H4 (cell line): ENCODE results near the gene STX16. TPM values are rescaled to one million over a fixed set of nuclear protein-coding genes. Genes with fewer than 3 reads are reported as not detected.

Source experiments
- DNase-seq: peaks from one replicate; pipeline ENCODE4 v3.0.0-alpha.2; 2015; ENCODE audit warnings: low spot score
- total RNA-seq: library from RNA; depleted of rRNA; stranded (reverse); fragments of >200 nt; shearing (Covaris generic); gene quantifications from 2 replicates; pipeline ENCODE4 v1.2.3, GENCODE V29; 2014; rRNA removed

STX16 gene
- 6.1 and 8.8 TPM in 2 replicates for total RNA-seq

- DNase-seq, result peak; percentile 91
These were observed at the start of gene STX16 for GRCh38 chr20:58650776-58651558. Gene STX16, plus strand, starts transcription at chr20:58651283. Its CDS starts 724 bp downstream, at chr20:58652007.

DNA sequence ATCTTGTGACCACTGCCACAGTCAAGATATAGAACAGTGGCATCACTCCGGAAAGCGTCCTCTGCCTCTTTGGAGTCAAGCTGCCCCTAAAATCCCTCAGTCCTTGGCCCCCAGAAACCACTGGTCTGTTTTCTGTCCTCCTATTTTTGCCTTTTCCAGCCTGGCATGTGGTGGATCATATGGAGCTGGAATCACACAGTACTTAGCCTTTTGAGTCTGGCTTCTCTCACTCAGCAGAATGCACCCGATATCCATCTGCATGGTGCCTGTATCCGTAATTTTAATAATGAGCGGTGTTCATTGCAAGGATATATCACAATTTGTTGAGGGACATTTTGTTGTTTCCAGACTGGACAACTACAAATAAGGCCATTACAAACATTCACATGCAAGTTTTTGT is 49.0 kb upstream of the STX16 start:
- DNase-seq, result no peak

- no peak for DNase-seq
These were observed 47.4 kb upstream of the STX16 start for GRCh38 chr20:58603721-58604120.

DNA sequence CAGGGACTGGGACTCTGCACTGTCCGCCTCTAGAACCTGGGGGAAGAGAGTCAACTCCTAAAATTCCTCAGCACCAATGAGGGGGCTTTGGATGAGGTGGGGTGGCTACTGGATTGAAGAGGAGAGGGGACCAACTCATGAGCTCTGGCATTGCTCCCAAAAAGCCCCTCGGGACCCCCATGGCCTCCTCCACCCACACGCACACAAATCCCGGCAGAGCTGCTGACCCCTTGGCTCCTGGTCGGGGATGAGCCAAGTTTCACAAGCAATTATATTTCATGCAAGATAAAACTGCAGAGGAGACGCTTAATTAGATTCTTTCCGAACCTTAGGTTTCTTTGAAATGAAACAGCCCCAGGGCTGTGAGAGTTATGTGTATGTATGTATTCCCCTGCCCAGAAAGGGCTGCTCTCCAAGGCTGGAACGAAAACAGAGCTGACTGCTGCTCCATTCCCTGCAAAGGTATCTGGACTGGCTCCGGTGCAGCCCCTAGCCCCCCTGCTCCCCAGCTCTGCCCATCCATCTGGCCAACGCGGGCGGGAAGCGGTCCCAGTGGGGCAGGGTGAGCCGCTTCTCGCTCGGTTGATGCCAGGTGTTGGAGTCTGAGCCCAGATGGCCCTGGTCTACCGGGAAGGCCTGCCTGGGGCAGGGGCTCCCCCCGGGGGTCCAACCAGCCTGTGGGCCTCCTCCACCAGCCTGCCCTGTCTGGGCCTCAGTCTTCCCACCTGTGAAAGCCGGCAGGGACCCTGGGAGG is 46.8 kb upstream of the STX16 start:
- DNase-seq, result no peak

DNA sequence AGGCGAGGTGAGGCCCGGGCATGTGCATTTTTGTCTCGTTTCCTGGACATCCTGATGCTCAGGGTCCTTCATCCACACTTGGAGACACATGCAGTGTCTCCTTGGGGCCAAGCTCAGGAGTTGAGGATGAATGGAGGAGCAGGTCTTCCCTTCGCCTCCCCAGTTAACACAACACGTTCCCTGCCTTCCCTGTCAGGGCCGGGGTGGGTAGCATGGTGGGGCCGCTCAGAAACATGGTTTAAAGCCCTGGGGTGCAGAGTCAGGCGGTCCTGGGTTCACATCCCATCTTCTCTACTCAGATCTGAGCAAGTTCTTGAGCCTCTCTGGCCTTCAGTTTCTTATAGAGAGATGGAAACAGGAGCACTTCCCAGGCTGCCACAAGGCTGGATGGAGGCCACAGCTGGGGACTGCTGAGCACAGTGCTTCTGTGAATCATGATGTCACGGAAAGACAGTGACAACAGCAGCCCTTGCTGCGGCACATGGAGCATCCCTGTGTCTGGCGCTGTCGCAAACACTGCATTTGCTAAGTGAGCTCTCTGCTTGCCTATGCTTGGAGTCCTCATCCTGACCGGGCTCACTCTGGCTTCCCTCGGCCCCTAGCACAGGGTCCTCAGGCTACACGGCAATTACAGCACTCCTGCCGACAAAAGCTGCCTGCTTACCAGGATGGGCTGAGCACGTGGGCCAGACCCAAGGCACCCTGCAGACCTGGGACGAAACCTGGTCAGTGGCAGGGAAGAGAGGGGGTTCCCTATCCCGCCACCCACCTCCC is 45.6 kb upstream of the STX16 start:
- no peak for DNase-seq

DNA sequence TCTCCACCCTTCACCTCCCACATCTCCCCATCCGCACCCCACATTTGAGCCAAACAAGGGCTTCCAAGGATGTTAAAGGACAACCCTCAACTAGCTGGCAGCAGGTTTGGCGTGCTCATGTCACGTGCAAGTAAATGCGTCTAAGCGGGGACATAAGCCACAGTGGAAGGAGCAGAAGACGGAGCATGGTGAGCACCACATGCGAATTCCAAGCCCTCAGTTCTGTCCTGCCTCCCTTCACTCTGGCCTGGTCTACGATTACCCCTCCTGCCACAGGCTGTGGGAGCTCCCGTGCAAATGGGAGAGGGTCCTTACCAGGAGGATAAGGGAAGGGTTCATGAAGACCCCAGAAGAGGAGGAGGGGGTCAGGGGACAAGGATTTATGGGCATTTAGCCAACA is 44.9 kb upstream of the STX16 start:
- DNase-seq, result no peak

DNA sequence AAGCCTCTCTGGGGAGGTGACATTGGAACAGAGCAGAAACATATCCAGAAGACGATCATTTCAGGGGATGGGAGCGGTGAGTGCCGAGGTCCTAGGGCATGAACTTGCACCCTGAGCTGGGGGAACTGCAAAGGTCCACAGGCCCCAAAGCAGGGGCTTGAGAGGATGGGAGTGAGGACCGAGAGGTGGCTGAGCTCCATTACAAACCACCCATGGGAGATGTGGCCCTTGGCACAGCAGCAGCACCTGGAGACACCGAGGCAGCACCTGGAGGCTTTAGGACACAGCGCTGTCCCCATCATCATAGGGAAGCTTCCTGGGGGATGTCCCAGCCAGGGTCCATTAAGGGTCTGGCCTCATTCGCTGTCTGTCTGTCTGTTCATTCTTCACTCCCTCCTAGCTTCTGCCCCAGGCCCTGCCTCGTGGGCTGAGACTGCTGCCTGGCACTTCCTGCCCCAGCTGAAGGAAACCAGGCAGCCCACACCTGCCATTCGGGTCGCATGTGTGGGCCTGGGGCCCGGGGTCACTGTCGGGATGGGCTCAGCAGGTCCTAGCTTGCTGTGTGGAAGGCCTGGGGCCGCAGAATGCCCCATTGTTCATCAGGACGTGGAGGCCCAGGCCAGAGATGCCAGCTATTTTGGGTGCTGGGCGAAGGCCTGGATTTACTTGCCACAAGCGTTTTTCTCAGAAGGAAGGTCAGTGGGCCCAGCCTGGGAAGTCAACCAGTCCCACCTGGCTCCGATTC is 42.8 kb upstream of the STX16 start:
- DNase-seq, result no peak

- DNase-seq, result no peak
These were observed 42.1 kb upstream of the STX16 start for GRCh38 chr20:58609026-58609425.

GRCh38 chr20:58610071-58610800 is 40.8 kb upstream of the STX16 start:
- DNase-seq, result no peak

DNA sequence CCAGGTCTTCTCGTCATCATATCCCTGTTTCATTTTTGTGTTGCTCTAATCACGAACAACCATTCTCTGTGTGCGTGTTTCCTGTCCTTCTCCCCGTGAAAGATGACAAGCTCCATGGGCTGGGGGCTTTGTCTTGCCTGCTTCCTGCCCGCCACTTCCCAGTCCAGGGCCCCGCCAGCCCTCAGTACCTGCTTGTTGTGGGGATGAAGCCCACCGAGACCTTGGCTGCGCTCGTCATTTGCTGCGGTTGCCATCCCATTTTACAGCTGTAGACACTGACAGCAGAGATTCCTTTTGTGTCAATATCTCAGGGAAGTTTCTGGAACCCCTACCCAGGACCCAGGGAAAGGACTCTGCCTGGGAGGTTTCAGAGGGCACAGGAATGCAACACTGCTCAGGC is 40.3 kb upstream of the STX16 start:
- no peak for DNase-seq

DNA sequence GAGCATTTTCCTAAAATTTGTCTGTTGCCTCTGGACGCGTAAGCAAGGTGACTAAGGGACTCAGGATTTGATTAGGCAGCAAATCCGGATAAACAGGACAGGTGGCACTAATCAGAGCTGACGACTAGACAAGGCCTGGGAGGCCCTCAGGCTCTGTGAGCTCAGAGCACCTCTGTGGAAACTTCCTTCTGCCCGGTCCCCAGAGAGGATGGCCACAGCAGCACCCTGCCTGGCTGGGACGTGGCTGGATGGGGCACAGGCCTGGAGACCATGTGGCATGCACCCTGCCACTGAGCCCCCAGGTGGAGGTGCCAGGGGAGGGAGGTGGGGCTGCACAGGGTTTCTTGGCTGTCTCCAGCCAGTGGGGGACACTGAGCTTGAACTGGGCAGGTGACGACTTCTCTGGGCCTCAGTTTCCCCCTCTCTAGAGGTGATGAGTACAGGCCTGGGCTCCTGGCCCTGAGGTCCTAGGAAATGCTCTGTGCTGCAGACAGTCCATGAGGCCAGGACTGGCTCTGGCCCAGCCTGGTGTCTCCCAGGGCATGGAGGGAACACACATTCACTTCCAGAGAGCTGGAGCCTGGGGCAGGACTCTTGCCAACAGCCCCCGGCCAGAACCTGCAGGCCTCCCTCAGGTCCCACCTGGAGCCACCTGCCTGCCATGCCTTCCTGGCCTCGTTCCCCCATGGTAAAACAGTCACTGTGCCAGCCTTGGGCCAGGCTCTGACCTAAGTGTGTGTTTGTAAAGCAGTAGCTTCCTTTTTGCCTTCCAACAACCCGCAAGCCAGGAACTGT is 39.6 kb upstream of the STX16 start:
- no peak for DNase-seq

DNA sequence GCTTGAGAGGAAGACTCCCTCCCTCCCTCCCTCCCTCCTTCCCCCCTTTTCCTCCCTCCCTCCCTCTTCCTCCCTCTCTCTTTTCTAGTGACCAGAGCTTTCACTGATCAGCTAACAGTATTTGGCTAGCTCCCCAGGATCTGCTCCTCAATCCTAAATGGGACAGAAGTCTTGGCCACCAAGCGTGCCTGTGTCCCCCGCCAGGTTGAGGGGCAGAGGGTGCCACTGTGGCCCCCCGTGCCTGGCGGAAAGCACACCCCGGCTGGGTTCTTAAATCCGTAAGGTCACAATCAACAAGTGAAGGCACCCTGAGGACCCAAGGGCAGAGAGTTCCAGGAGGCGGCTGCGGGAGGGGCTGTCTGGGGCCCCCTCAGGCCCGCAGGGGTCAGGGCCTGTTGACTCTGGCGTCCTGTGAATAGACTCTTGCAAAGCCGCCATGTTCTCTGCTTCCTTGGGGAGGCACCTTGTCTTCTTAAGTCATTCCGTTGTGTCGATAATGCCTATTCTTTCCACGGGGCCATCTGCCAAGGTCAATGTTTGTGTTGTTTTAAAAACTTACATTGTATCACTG is 38.9 kb upstream of the STX16 start:
- DNase-seq, result no peak

- DNase-seq, result no peak
These were observed 37.8 kb upstream of the STX16 start for GRCh38 chr20:58613061-58613854.

DNA sequence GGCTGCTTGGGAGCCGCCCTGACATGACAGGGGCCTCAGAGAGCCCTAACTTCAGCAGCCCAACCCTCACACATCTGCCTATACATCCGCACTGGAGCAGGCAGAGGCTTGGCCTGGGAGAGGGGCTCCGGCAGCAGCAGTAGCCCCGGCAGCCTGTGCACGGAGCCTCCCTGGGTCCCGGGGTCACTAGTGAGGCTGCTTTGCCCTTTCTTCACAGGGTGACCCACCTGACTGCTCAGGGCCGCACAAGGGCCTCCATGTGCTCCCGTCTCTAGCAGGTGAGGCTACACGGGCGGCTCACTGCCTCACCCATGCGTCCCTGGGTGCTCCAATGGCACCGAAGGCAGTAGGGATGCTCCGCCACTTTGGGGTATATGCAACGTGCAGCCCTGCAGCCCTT is 36.7 kb upstream of the STX16 start:
- no peak for DNase-seq

DNA sequence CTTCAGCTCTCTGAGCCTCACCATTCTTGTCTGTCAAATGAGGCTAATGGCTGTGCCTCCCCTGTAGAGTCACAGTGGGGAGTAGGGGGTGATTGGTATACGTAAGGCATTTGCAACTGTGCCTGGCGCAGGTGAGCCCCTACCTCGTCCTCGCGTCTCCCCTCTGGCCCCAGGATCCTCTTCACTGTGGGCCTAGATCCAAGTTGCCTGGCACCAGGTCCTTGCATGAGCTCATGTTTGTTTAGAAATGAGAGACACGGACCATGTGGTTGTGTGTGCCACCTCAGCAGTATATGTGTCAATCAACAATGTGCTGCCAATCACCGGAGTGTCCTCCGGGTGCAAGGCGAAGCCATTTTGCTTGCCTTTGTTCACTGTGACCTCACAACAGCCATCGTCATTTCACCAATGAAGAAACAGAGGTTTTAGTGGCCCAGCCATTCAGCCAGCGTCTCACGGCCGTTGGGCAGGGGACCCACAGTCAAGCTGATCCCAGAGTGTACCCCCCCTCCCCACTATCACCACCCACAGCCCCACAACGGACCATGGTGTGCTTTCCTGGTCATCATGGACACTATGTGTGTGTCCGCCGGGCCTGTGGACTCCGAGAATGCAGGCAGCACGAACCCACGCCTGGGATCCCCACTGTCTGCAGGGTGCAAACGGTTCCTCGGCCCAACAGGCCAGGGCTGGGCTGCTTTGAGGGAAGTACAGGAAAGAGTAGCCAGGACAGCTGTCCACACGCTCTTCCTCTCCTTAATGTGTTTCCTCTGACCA is 35.9 kb upstream of the STX16 start:
- DNase-seq, result no peak

DNA sequence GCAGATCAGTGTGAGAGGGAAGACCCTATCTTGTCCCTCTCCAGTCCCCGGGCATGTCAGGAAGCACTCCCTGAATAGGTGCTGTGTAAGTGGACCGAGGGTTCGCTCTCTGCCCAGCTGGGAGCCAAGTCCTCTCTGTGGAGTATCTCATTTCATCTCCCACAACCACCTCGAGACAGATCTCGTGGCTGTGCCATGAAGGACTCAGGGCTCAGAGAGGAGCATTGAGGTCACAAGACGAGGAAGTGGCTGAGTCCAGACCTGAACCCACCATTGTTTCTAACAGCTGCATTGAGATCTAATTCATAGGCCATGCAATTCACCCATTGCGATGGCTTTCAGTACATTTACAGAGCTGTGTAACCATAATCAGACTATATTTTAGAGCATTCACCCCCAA is 34.7 kb upstream of the STX16 start:
- DNase-seq, result no peak

DNA sequence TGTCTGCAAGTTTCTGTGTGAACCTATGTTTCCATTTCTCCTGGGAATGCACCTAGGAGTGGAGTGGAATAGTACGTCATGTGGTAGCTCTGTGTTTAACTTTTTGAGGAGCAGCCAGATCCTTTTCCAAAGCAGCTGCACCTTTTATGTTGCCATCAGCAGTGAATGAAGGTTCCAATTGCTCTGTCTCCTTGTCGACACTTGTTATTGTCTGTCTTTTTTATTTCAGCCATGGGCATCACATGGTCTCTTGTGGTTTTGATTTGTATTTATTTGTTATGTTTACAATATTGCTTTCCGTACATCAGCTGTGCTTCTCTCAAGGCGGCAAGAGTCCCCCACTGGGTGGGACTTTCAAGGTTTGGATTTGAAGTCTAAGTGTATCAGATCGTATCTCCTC is 33.9 kb upstream of the STX16 start:
- DNase-seq, result no peak
